GM12875 (cell line): Measurements from ENCODE around the gene TMEM214.

Source experiments
- H3K4me3 ChIP-seq: one replicate; pipeline ENCODE4 v1.5.1; 2011; ENCODE audit warnings: low read depth, low read length, control low read depth
- CTCF ChIP-seq: IDR thresholded peaks from 2 replicates; pipeline ENCODE4 v1.5.1; 2011; ENCODE audit warnings: low read depth, mild to moderate bottlenecking, control low read depth, inconsistent platforms, low read length, moderate library complexity, borderline replicate concordance; ENCODE audit not compliant: insufficient read depth

TMEM214 gene

GRCh38 chr2:27085062-27085672, 52.4 kb downstream of the TMEM214 start:
- peak overlapping the region; percentile 43 for H3K4me3 ChIP-seq
- no peak for TF ChIP-seq CTCF

- TF ChIP-seq CTCF: 0 out of 2 replicates have a peak, but pooled peaks have one; percentile 19
- H3K4me3 ChIP-seq: peak overlapping the region; percentile 43
Measured at GRCh38 chr2:27085673-27086089, 52.9 kb downstream of the TMEM214 start.

GRCh38 chr2:27086090-27086723, 53.4 kb downstream of the TMEM214 start:
- peak; percentile 96 for TF ChIP-seq CTCF
- peak overlapping the region; percentile 43 for H3K4me3 ChIP-seq

GRCh38 chr2:27086724-27087593, 54.2 kb downstream of the TMEM214 start, which contains the start of gene KHK:
KHK (plus strand) TSS chr2:27086772; CDS start chr2:27087260, 488 bp downstream.
- H3K4me3 ChIP-seq: peak within 1 kb of the TSS; percentile 43
- TF ChIP-seq CTCF: no peak

GRCh38 chr2:27087823-27088410, 55.2 kb downstream of the TMEM214 start:
- no peak for TF ChIP-seq CTCF
- H3K4me3 ChIP-seq: no peak overlapping the region

GRCh38 chr2:27088634-27089033, 55.9 kb downstream of the TMEM214 start:
- TF ChIP-seq CTCF: no peak
- H3K4me3 ChIP-seq: no peak overlapping the region
